Erythroblast (primary cell): ENCODE results near the gene SORCS3.

ENCODE experiments used
- GATA1 ChIP-seq: IDR thresholded peaks from 2 replicates; pipeline ENCODE4 v1.6.1; 2011; ENCODE audit warnings: low read depth, mild to moderate bottlenecking, control low read depth, low read length, moderate library complexity
- POLR2A ChIP-seq: IDR thresholded peaks from 2 replicates; pipeline ENCODE4 v1.6.1; 2011; ENCODE audit warnings: mild to moderate bottlenecking, low read length

- no peak for TF ChIP-seq GATA1
- no peak for TF ChIP-seq POLR2A
Measured at GRCh38 chr10:104663563-104663962, 22.5 kb downstream of the SORCS3 start.
